ENCODE data around the gene PSME3IP1.

The PSME3IP1 gene

GRCh38 chr16:57178196-57178595, 7.6 kb downstream of the PSME3IP1 start:
- TF ChIP-seq, protein P1, sequence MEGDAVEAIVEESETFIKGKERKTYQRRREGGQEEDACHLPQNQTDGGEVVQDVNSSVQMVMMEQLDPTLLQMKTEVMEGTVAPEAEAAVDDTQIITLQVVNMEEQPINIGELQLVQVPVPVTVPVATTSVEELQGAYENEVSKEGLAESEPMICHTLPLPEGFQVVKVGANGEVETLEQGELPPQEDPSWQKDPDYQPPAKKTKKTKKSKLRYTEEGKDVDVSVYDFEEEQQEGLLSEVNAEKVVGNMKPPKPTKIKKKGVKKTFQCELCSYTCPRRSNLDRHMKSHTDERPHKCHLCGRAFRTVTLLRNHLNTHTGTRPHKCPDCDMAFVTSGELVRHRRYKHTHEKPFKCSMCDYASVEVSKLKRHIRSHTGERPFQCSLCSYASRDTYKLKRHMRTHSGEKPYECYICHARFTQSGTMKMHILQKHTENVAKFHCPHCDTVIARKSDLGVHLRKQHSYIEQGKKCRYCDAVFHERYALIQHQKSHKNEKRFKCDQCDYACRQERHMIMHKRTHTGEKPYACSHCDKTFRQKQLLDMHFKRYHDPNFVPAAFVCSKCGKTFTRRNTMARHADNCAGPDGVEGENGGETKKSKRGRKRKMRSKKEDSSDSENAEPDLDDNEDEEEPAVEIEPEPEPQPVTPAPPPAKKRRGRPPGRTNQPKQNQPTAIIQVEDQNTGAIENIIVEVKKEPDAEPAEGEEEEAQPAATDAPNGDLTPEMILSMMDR (IDR thresholded peaks at IDR 0.05) = no peak
- no peak for TF ChIP-seq ZFX (IDR thresholded peaks at IDR 0.05; ENCODE audit: borderline replicate concordance)
- H3K27ac ChIP-seq = peak overlapping the region; percentile 23; the same call in 1 of the 2 replicates

DNA sequence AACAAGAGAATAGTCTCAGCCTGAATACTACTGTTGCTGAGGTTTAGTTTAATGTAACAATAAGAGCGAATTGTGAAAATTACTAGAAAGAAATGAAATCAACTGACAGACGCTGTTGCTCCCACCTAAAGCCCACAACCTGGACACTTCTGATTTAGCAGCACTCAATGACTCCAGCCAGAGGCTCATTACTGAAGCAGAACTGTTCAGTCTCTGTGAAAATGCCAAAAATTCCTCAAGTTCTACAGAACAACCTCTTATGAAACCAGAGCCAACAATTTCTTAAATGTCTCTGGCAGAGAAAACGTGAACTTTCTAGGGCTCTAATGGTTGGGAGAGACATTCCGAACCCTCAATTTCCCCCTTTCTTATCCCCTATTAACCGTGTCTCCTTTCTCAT, 9.9 kb downstream of the PSME3IP1 start:
- TF ChIP-seq, protein P1 (IDR thresholded peaks at IDR 0.05) = no peak
- TF ChIP-seq ZFX (IDR thresholded peaks at IDR 0.05; ENCODE audit: borderline replicate concordance) = no peak
- H3K27ac ChIP-seq = no peak overlapping the region

GRCh38 chr16:57172721-57173290, 13.0 kb downstream of the PSME3IP1 start:
- no peak for TF ChIP-seq ZFX (IDR thresholded peaks at IDR 0.05; ENCODE audit: borderline replicate concordance)
- TF ChIP-seq, protein P1 (IDR thresholded peaks at IDR 0.05) = no peak
- no peak overlapping the region for H3K27ac ChIP-seq

DNA sequence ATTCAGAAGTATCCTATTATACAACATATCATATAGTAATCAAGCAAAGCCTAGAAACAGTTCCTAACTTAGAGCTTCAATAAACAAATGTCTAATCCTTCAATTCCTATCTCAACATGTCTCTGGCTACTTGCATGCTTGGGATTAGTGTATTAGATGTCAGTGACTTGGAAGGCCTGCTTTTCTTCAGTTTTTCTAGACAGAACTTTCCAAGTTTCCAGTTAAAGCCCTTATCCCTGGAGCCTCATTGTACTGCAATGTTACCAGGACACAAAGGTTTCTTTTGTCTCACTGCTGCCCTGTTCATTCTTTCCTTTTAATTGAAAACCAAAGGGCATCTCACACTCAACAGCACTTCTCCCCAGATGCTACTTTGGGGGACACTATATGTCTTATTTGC, 16.5 kb downstream of the PSME3IP1 start:
- no peak overlapping the region for H3K27ac ChIP-seq
- TF ChIP-seq, protein P1 (IDR thresholded peaks at IDR 0.05) = no peak
- no peak for TF ChIP-seq ZFX (IDR thresholded peaks at IDR 0.05; ENCODE audit: borderline replicate concordance)

GRCh38 chr16:57167953-57168352, 17.9 kb downstream of the PSME3IP1 start:
- no peak overlapping the region for H3K27ac ChIP-seq
- no peak for TF ChIP-seq ZFX (IDR thresholded peaks at IDR 0.05; ENCODE audit: borderline replicate concordance)
- TF ChIP-seq, protein P1 (IDR thresholded peaks at IDR 0.05) = peak; percentile 53

GRCh38 chr16:57167538-57167937, 18.3 kb downstream of the PSME3IP1 start:
- TF ChIP-seq, protein P1 (IDR thresholded peaks at IDR 0.05) = no peak
- no peak for TF ChIP-seq ZFX (IDR thresholded peaks at IDR 0.05; ENCODE audit: borderline replicate concordance)
- H3K27ac ChIP-seq = no peak overlapping the region

- no peak for TF ChIP-seq ZFX (IDR thresholded peaks at IDR 0.05; ENCODE audit: borderline replicate concordance)
- TF ChIP-seq, protein P1 (IDR thresholded peaks at IDR 0.05) = no peak
- no peak overlapping the region for H3K27ac ChIP-seq
Observed at GRCh38 chr16:57166951-57167350, 18.9 kb downstream of the PSME3IP1 start.
